ENCODE measurements around the gene ATAD2B.

Gene ATAD2B

DNA sequence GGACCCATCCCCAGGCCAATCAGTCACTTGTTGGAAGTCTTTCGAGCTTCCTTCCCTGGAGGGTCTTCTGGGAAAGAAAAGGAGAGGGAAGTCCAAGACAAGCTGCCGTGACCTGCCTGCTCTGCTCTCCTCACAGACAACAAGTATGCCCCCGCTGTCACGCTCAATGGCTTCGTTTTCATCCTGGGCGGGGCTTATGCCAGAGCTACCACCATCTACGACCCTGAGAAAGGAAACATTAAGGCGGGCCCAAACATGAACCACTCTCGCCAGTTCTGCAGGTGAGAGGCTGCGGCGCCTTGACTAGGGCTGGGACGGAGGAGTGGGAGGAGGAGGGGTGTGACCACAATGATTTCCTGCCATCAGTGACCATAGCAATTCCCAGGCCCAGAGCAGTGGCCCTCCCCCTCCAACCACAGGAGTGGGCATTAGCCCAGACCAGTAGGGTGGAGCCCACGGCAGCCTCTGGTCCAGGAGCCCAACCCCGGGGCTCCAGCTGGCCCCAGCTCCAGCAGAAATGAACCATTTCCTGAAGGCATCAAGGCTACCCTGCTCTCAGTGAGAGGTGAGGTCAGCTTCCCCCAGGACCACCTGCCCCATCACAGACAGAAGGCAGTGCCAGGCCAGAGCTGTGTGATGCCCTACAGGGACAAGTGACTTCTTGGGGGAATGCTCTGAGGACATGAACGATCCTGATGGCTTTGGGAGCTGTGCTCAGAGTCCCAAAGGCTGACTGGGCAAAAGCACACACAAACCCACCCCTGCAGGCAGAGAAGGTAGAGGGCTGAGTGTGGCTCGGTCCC, 223.1 kb downstream of the ATAD2B start:
- no peak for DNase-seq (ENCODE audit: low read depth in 2 of 2)

DNA sequence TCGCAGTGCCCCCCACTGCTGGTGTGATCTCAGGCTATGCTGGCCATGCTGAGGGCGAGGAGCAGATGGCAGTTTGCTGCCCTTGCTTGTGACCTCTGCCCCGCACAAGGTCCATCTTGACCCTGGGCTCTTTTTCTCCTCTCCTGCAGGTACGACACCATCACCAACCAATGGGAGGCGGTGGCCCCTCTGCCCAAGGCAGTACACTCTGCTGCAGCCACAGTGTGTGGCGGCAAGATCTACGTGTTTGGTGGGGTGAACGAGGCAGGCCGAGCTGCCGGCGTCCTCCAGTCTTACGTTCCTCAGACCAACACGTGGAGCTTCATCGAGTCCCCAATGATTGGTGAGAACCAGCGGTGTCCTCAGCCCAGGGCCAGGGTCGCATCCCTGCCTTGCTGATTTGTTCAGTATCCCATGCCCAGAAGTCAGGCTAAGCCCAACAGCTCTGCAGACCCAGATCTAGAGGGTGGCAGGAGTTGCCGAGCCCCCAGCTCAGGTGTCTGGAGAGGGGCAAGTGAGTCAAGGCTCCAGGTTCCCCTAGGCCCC, 223.8 kb downstream of the ATAD2B start:
- no peak for DNase-seq (ENCODE audit: low read depth in 2 of 2)

- no peak for DNase-seq (ENCODE audit: low read depth in 2 of 2)
Measured at GRCh38 chr2:23700627-23701026, 226.3 kb downstream of the ATAD2B start.

- DNase-seq (ENCODE audit: low read depth in 2 of 2) = no peak
Measured at GRCh38 chr2:23699580-23699925, 227.4 kb downstream of the ATAD2B start.

DNA sequence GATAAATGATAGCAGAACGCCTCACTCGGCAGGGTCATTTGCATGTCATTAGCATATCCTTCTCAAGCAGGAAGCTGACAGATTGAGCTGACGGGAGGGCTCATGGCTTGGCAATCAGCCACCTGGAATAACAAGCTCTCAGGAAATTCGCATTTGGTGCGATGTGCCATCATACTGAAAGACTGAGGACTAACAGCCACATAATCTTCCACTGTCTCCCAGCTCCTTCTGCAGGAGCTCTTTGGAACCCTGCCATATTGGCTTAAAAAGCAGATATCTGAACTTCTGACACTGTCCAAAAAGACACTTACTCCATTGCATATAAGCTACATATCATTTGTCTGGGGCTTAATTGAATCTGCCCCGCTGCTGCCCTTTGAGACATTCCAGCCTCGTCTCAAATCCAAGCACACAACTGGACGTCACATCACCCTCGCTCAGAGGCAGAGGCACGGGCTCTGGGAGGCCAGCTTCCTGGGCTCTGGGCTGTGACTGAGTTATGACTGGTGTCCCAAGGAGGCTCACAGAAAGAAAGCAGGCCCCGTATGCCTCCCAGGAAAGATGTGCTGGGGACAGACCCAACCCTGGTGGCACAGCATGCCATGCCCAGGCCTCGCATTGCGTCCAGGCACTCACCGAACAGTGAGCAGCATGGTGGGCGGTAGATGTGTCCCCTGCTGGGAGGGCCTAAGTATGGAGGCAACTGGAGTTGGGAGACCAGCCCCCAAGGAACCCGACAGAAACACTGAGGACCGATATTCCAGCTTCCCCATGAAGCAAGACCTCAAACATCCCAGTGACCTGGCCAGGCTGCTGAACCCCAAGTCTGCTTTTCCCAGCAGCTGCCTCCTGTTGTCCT, 228.0 kb downstream of the ATAD2B start:
- DNase-seq (ENCODE audit: low read depth in 2 of 2) = no peak
